ENCODE results near the gene CNN2. TPM values are rescaled to one million over a fixed set of nuclear protein-coding genes. Genes with fewer than 3 reads are reported as not detected.

The CNN2 gene
- total and polyA plus RNA-seq, 2 of the 8 experiments (the other 6 are each of a cell fraction or from before 2014, with no cell fraction given) = 189 to 551 TPM

DNA sequence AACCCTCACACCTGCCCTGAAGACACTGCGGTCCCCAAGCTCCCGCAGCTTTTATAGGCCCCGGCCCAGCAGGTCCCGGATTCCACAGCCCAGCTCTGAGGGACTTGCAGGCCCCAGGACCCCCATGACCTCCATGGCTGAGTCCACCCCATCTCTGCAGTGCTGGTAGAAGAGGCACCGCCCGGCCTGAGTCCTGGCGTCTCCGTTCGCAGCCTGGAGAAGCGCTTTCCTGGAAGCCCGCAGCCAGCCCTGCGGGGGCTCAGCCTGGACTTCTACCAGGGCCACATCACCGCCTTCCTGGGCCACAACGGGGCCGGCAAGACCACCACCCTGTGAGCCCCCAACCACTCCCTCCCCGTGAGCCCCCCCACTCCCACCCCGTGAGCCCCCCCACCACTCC, 22.7 kb downstream of the CNN2 start (continued):
- TF ChIP-seq RAD21 (IDR thresholded peaks at IDR 0.05 in 1 of 2, conservative IDR thresholded peaks at IDR 0.05 in 1 of 2; ENCODE audit: low read depth in 2 of 2, low read length in 2 of 2) (no peak), E2F6 (IDR thresholded peaks at IDR 0.05) (no peak), BACH1 (IDR thresholded peaks at IDR 0.05; ENCODE audit: low read length) (no peak), KDM4A (IDR thresholded peaks at IDR 0.05; ENCODE audit: low read depth, low read length, severe bottlenecking) (no peak), SP4 (IDR thresholded peaks at IDR 0.05; ENCODE audit: low read length) (no peak), TBP (IDR thresholded peaks at IDR 0.05; ENCODE audit: low read depth, low read length) (no peak), TCF12 (IDR thresholded peaks at IDR 0.05; ENCODE audit: low read depth, low read length) (no peak), ASH2L (IDR thresholded peaks at IDR 0.05; ENCODE audit: low read length) (no peak)

Data from H1 (cell line).